Transverse colon (tissue), 4 donors: ENCODE data around the gene AHSA1. TPM values are rescaled to one million over a fixed set of nuclear protein-coding genes. Genes with fewer than 3 reads are reported as not detected.

Experiments used
- DNase-seq: peaks from one replicate; pipeline ENCODE4 v3.0.0-alpha.2; 2019
- H3K27ac ChIP-seq, 4 donors: fragments of 200-600 bp; sonication (generic); 2 replicates each; pipeline ENCODE4 v1.5.1; 2016 to 2018; ENCODE audit warnings: inconsistent platforms in 4 of 4
- H3K27me3 ChIP-seq: fragments of 200-600 bp; sonication (generic); 2 replicates; pipeline ENCODE4 v1.5.1; 2017; ENCODE audit warnings: inconsistent platforms
- H3K36me3 ChIP-seq, 4 donors: fragments of 200-600 bp; sonication (generic); 2 replicates each; pipeline ENCODE4 v1.5.1; 2017 to 2019; ENCODE audit warnings: inconsistent platforms in 4 of 4
- H3K4me1 ChIP-seq, 4 donors: fragments of 200-600 bp; sonication (generic); 2 replicates each; pipeline ENCODE4 v1.5.1; 2017 to 2020; ENCODE audit warnings: inconsistent platforms in 4 of 4
- H3K4me3 ChIP-seq, 4 donors: fragments of 200-600 bp; sonication (generic); 1 replicate in 1 of 4; 2 replicates in 3 of 4; pipeline versions ENCODE4 v1.5.1 to v1.6.1; 2017 to 2019; ENCODE audit warnings: inconsistent platforms in 4 of 4
- H3K9me3 ChIP-seq, 2 donors: fragments of 200-600 bp; sonication (generic); 2 replicates each; pipeline ENCODE4 v1.5.1; 2017 to 2019; ENCODE audit warnings: inconsistent platforms in 2 of 2
- CTCF ChIP-seq, 5 experiments: fragments of 200-600 bp in 3 of 5; fragments of 450-650 bp in 2 of 5; sonication (generic) in 3 of 5; IDR thresholded peaks; 1 replicate in 2 of 5; 2 replicates in 3 of 5; pipeline ENCODE4 v1.5.1; 2016 to 2017; ENCODE audit warnings: antibody characterized with exemption in 5 of 5, inconsistent platforms in 3 of 5, mild to moderate bottlenecking in 2 of 5, moderate library complexity in 1 of 5
- EP300 ChIP-seq: sonication (generic); formaldehyde crosslinking; IDR thresholded peaks from one replicate; pipeline ENCODE4 v1.6.1; 2017; ENCODE audit warnings: antibody characterized with exemption, low read depth
- POLR2A ChIP-seq: fragments of 450-650 bp; IDR thresholded peaks from one replicate; pipeline ENCODE4 v1.6.1; 2016; ENCODE audit warnings: antibody characterized with exemption, mild to moderate bottlenecking, moderate library complexity
- POLR2AphosphoS5 ChIP-seq, 3 donors: sonication (generic); formaldehyde crosslinking; IDR thresholded peaks; one replicate each; pipeline ENCODE4 v1.6.1; 2016; ENCODE audit warnings: antibody characterized with exemption in 3 of 3
- WGBS, 2 donors: methylation state at CpG; one replicate each; pipeline ENCODE4 v1.1.5; 2018; ENCODE audit warnings: low coverage in 1 of 2; 5-methylcytosine and 5-hydroxymethylcytosine counted together
- in situ Hi-C, 4 donors: fragments of 200-750 bp; cut with MboI; loops; one replicate each; pipeline versions ENCODE4 v1.15.0 to v1.15.1; 2017; ENCODE audit warnings: low sequenced_read_pairs in 3 of 4, low pct_ligation_motif_present in 1 of 4, low pct_unique_long_range_greater_than_20kb in 1 of 4
- intact Hi-C: fragments of 100-400 bp; cut with DNase I; formaldehyde crosslinking; loops from one replicate; pipeline ENCODE4 v1.15.1; 2023; ENCODE audit warnings: low total_unique reads
- total RNA-seq, 4 donors: library from RNA; depleted of rRNA; stranded (reverse); fragments of >200 nt; gene quantifications; one replicate each; pipeline ENCODE4 v1.1.0, GENCODE V29; 2016

The AHSA1 gene
- total RNA-seq, 4 donors from 2014 or later = 66.6 to 101 (median 87.5) TPM

GRCh38 chr14:77478796-77479195 lies 20.9 kb downstream of the AHSA1 start:
- no peak overlapping the region for H3K27ac ChIP-seq
- in situ Hi-C loops (no loop called here), intact Hi-C loops (no loop called here)
- H3K27me3 ChIP-seq = no peaks in the 10 kb centered on the region
- 20 to 50% methylated on average over 1 of the region's 1 CpG for WGBS, 2 donors
- no peak for TF ChIP-seq POLR2AphosphoS5 (IDR thresholded peaks at IDR 0.05)
- no peak for TF ChIP-seq EP300
- TF ChIP-seq POLR2A = no peak
- TF ChIP-seq CTCF (IDR thresholded peaks at IDR 0.05) = no peak
- no peaks in the 10 kb centered on the region for H3K4me1 ChIP-seq
- H3K4me3 ChIP-seq = no peak overlapping the region
- no peaks in the 10 kb centered on the region for H3K9me3 ChIP-seq
- no peaks in the 10 kb centered on the region for H3K36me3 ChIP-seq
- DNase-seq = no peak

- Histone ChIP-seq H3K27ac (no peak overlapping the region), H3K9me3 (no peaks in the 10 kb centered on the region), H3K36me3 (no peaks in the 10 kb centered on the region), H3K27me3 (no peaks in the 10 kb centered on the region), H3K4me1 (no peaks in the 10 kb centered on the region), H3K4me3 (no peak overlapping the region)
- no peak for DNase-seq
- in situ Hi-C loops (no loop called here), intact Hi-C loops (no loop called here)
- no peak for TF ChIP-seq EP300
- no peak for TF ChIP-seq POLR2AphosphoS5 (IDR thresholded peaks at IDR 0.05)
- no peak for TF ChIP-seq POLR2A
- no peak for TF ChIP-seq CTCF (IDR thresholded peaks at IDR 0.05)
- WGBS, 2 donors = 67 to 84% methylated on average over 1 to 8 of the region's 8 CpGs
Observed at GRCh38 chr14:77482422-77482821, 24.5 kb downstream of the AHSA1 start.

GRCh38 chr14:77485256-77485655 lies 27.4 kb downstream of the AHSA1 start:
- Histone ChIP-seq H3K27me3 (no peaks in the 10 kb centered on the region), H3K36me3 (no peaks in the 10 kb centered on the region), H3K9me3 (no peaks in the 10 kb centered on the region), H3K4me3 (no peak overlapping the region), H3K4me1 (no peaks in the 10 kb centered on the region), H3K27ac (no peak overlapping the region)
- no peak for DNase-seq
- intact Hi-C loops (no loop called here), in situ Hi-C loops (no loop called here)
- 86% methylated on average over 3 of the region's 3 CpGs; no CpG with 5 or more reads in 1 of the 2 donors for WGBS, 2 donors
- TF ChIP-seq POLR2A (no peak), POLR2AphosphoS5 (IDR thresholded peaks at IDR 0.05) (no peak), EP300 (no peak), CTCF (IDR thresholded peaks at IDR 0.05) (no peak)

- intact Hi-C loops (no loop called here), in situ Hi-C loops (no loop called here)
- WGBS, 2 donors = 83 to 100% methylated on average over 1 to 7 of the region's 7 CpGs
- Histone ChIP-seq H3K9me3 (no peaks in the 10 kb centered on the region), H3K27me3 (no peaks in the 10 kb centered on the region), H3K36me3 (no peaks in the 10 kb centered on the region), H3K27ac (no peak overlapping the region), H3K4me3 (no peak overlapping the region), H3K4me1 (no peaks in the 10 kb centered on the region)
- no peak for TF ChIP-seq CTCF (IDR thresholded peaks at IDR 0.05)
- no peak for TF ChIP-seq POLR2A
- no peak for TF ChIP-seq POLR2AphosphoS5 (IDR thresholded peaks at IDR 0.05)
- no peak for TF ChIP-seq EP300
- DNase-seq = no peak
Observed at GRCh38 chr14:77485901-77486678, 28.2 kb downstream of the AHSA1 start.
